Activated CD8-positive, alpha-beta T cell treated with anti-CD3 and anti-CD28 coated beads for 36 hours (primary cell): ENCODE data around the gene KDELR3. TPM values are rescaled to one million over a fixed set of nuclear protein-coding genes. Genes with fewer than 3 reads are reported as not detected.

Experiments
- ATAC-seq: fragments of 200-7000 bp; cut with Tn5 transposase; one replicate; pipeline ENCODE4 v1.10.0; 2021; ENCODE audit warnings: mild to moderate bottlenecking, moderate library complexity
- CTCF ChIA-PET: fragments of 350-600 bp; sonication (Branson Sonifier 250); formaldehyde crosslinking; loops from one replicate; lab custom pipeline; 2021; ENCODE audit warnings: antibody characterized with exemption; lab: Charles Lee
- POLR2A ChIA-PET: fragments of 350-600 bp; sonication (Branson Sonifier 250); formaldehyde crosslinking; loops from one replicate; lab custom pipeline; 2021; ENCODE audit warnings: antibody characterized with exemption; lab: Charles Lee
- DNase-seq: peaks from one replicate; pipeline ENCODE4 v3.0.0-alpha.2; 2020
- H3K27ac Mint-ChIP-seq: one replicate; pipeline ENCODE4 v1.8.0; 2021; ENCODE audit warnings: mild to moderate bottlenecking, mixed read lengths
- H3K27me3 Mint-ChIP-seq: one replicate; pipeline ENCODE4 v1.8.0; 2021; ENCODE audit warnings: mixed read lengths
- H3K36me3 Mint-ChIP-seq: one replicate; pipeline ENCODE4 v1.8.0; 2021; ENCODE audit warnings: low read depth, mixed read lengths
- H3K4me1 Mint-ChIP-seq: one replicate; pipeline ENCODE4 v1.8.0; 2021; ENCODE audit warnings: low read depth, mixed read lengths
- H3K4me3 Mint-ChIP-seq: one replicate; pipeline ENCODE4 v1.8.0; 2021; ENCODE audit warnings: mild to moderate bottlenecking, moderate library complexity, mixed read lengths
- H3K9me3 Mint-ChIP-seq: one replicate; pipeline ENCODE4 v1.8.0; 2021; ENCODE audit warnings: mixed read lengths
- intact Hi-C: fragments of 100-400 bp; cut with micrococcal nuclease; formaldehyde crosslinking; loops from one replicate; pipeline ENCODE4 v1.10.0; 2022
- total RNA-seq, 2 experiments: library from RNA; stranded (reverse); gene quantifications; one replicate each; pipeline ENCODE4 v1.2.3, GENCODE V29; 2021
- TF ChIP-seq, protein P1 (sequence below): fragments of 200-600 bp; IDR thresholded peaks from one replicate; pipeline ENCODE4 v1.8.0; 2022; ENCODE audit warnings: antibody characterized with exemption, mild to moderate bottlenecking

KDELR3 gene
- total RNA-seq, 2 experiments from 2014 or later, result 1.7 to 2.1 TPM

DNA sequence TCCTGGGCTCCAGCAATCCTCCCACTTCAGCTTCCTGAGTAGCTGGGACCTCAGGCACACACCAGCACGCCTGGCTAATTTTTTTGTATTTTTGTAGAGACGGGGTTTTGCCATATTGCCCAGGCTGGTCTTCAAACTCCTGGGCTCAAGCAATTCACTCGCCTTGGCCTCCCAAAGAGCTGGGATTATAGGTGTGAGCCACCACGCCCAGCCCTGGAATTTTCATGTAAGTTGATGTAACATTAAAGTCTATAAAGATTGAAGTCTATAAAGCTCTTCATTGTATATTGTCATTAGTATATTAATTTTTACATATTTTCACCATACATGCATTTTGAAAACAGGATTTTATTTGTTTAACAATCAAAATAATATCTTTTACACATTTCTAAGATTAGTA lies 50.7 kb downstream of the KDELR3 start:
- DNase-seq (no peak), ATAC-seq (no peak)
- Mint-ChIP-seq H3K27me3 (peaks cover 1% of the 10 kb centered on the region), H3K36me3 (no peaks in the 10 kb centered on the region), H3K9me3 (no peaks in the 10 kb centered on the region), H3K4me3 (no peak overlapping the region), H3K4me1 (peaks cover 3% of the 10 kb centered on the region), H3K27ac (no peak overlapping the region)
- POLR2A ChIA-PET, result interaction anchor here (1.4 kb wide), 1 partner anchor 8 kb away, joined by 4 read pairs; no protein-coding TSS in a partner anchor
- CTCF ChIA-PET, result interaction anchor here (1.0 to 2.2 kb wide), 2 partner anchors 44 to 53 kb away, joined by 3 to 5 read pairs; no protein-coding TSS in a partner anchor
- TF ChIP-seq, protein P1, sequence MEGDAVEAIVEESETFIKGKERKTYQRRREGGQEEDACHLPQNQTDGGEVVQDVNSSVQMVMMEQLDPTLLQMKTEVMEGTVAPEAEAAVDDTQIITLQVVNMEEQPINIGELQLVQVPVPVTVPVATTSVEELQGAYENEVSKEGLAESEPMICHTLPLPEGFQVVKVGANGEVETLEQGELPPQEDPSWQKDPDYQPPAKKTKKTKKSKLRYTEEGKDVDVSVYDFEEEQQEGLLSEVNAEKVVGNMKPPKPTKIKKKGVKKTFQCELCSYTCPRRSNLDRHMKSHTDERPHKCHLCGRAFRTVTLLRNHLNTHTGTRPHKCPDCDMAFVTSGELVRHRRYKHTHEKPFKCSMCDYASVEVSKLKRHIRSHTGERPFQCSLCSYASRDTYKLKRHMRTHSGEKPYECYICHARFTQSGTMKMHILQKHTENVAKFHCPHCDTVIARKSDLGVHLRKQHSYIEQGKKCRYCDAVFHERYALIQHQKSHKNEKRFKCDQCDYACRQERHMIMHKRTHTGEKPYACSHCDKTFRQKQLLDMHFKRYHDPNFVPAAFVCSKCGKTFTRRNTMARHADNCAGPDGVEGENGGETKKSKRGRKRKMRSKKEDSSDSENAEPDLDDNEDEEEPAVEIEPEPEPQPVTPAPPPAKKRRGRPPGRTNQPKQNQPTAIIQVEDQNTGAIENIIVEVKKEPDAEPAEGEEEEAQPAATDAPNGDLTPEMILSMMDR, result no peak
- intact Hi-C loops, result no loop called here

DNA sequence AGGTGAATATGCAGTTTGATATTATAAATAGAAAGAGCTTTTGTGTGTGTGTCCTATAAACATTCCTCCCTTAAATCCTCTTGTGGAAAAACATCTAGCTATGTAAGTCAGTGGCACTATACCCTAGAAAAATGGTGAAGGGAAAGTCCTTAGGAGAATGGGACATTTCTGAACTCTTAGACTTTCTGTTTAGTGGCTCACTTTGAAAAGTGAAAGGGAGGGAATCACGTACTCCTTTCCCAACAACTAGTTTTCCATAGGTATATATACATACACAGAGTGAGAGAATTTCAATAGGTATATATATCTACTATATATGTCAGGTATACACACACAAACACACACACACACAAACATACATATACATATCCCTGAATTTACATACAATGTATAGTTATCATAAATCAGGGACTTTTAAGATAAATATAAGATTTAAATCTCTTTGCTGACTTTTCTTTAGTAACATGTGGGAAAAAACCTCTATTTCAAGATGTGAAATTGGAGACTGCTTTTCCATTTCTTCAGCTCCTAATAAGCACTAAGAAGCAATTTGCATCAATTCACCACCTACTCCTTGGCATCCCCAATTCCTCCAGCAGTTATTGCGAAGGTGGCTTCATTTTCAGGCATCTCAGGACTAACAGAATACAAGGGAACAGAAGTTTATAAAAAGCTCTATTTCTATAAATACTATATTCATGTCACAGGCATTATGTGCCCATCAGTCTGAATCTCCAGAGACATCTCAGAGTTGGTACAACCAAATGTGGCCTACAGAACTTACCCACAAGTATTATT lies 51.8 kb downstream of the KDELR3 start:
- H3K27ac Mint-ChIP-seq, result no peak overlapping the region
- intact Hi-C loops, result no loop called here
- no peak overlapping the region for H3K4me3 Mint-ChIP-seq
- H3K4me1 Mint-ChIP-seq, result peaks cover 1% of the 10 kb centered on the region
- no peak for DNase-seq
- no peaks in the 10 kb centered on the region for H3K36me3 Mint-ChIP-seq
- ATAC-seq, result no peak
- H3K27me3 Mint-ChIP-seq, result peaks cover 1% of the 10 kb centered on the region
- TF ChIP-seq, protein P1, result no peak
- ChIA-PET POLR2A (interaction anchor here (1.4 kb wide), 1 partner anchor 9 kb away, joined by 4 read pairs; no protein-coding TSS in a partner anchor), CTCF (interaction anchor here (0.5 to 2.2 kb wide), 4 partner anchors 34 to 467 kb away, joined by 3 to 5 read pairs (median 3); no protein-coding TSS in a partner anchor)
- H3K9me3 Mint-ChIP-seq, result no peaks in the 10 kb centered on the region

DNA sequence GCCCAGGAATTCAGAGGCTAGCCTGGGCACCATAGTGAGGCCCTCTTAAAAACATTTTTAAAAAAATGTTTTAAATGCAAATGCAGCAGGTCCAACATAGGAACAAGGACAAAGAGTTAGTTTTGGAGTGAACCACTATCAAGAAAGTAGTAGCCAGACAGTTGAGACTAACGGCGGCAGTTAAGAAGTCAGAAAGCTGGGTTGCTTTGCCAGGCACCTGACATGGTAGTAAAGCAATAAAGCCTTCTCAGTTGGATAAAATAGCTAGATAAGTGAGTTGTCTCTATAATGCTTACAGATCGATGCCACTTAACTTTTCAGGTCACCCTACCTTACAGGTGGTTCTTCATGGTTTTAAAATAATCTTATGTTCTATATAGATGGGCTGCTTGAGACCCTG lies 55.1 kb downstream of the KDELR3 start:
- TF ChIP-seq, protein P1, result no peak
- no peak overlapping the region for H3K27ac Mint-ChIP-seq
- H3K4me3 Mint-ChIP-seq, result no peak overlapping the region
- no peaks in the 10 kb centered on the region for H3K9me3 Mint-ChIP-seq
- ChIA-PET CTCF (interaction anchor here (1.1 to 1.7 kb wide), 3 partner anchors 11 to 45 kb away, joined by 3 to 8 read pairs (median 3); no protein-coding TSS in a partner anchor), POLR2A (interaction anchor here (1.3 kb wide), 1 partner anchor 16 kb away, joined by 3 read pairs; no protein-coding TSS in a partner anchor)
- H3K4me1 Mint-ChIP-seq, result no peaks in the 10 kb centered on the region
- ATAC-seq (no peak), DNase-seq (no peak)
- peaks cover 1% of the 10 kb centered on the region for H3K27me3 Mint-ChIP-seq
- H3K36me3 Mint-ChIP-seq, result no peaks in the 10 kb centered on the region
- intact Hi-C loops, result no loop called here

DNA sequence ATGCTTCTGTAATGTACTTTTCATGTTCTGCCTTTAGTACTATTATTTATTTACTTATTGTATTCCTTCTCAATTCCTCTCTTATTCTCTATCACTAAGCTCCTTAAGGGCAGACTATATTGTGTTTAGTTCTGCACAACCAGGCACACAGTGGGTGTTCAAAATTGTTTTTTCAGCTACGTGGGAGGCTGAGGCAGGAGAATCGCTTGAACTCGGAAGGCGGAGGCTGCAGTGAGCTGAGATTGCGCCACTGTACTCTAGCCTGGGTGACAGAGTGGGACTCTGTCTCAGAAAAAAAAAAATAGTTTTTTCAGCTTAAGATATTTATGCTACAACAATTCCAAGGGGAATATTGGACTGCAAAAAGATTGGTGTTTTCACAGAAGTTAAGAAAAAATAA lies 55.6 kb downstream of the KDELR3 start:
- peaks cover 1% of the 10 kb centered on the region for H3K27me3 Mint-ChIP-seq

More for the DNA sequence above, 55.6 kb downstream of the KDELR3 start:
- Mint-ChIP-seq H3K4me1 (no peaks in the 10 kb centered on the region), H3K9me3 (no peaks in the 10 kb centered on the region), H3K4me3 (no peak overlapping the region), H3K36me3 (no peaks in the 10 kb centered on the region), H3K27ac (no peak overlapping the region)
- DNase-seq (no peak), ATAC-seq (no peak)
- TF ChIP-seq, protein P1, result no peak
- CTCF ChIA-PET, result interaction anchor here (1.1 to 1.7 kb wide), 4 partner anchors 11 to 45 kb away, joined by 3 to 8 read pairs (median 3); no protein-coding TSS in a partner anchor
- intact Hi-C loops, result no loop called here
- POLR2A ChIA-PET, result interaction anchor here (1.3 kb wide), 1 partner anchor 16 kb away, joined by 3 read pairs; no protein-coding TSS in a partner anchor
